HFFc6 (cell line): ENCODE measurements around the gene BRAF. TPM values are rescaled to one million over a fixed set of nuclear protein-coding genes. Genes with fewer than 3 reads are reported as not detected.

ENCODE experiments used
- DNase-seq: peaks from one replicate; pipeline ENCODE4 v3.0.0-alpha.2; 2018
- H3K27ac Mint-ChIP-seq: 2 replicates; pipeline ENCODE4 v1.8.0; 2020; ENCODE audit warnings: mild to moderate bottlenecking, mixed read lengths
- H3K27me3 Mint-ChIP-seq: 2 replicates; pipeline ENCODE4 v1.8.0; 2021; ENCODE audit warnings: mild to moderate bottlenecking, moderate library complexity, mixed read lengths; ENCODE audit not compliant: insufficient read depth
- H3K36me3 Mint-ChIP-seq: 2 replicates; pipeline ENCODE4 v1.8.0; 2021; ENCODE audit warnings: low read depth, mixed read lengths
- H3K4me1 Mint-ChIP-seq: 2 replicates; pipeline ENCODE4 v1.8.0; 2020; ENCODE audit warnings: low read depth, mixed read lengths
- H3K4me3 Mint-ChIP-seq: 2 replicates; pipeline ENCODE4 v1.8.0; 2020; ENCODE audit warnings: mild to moderate bottlenecking, moderate library complexity, mixed read lengths
- H3K9me3 Mint-ChIP-seq: 2 replicates; pipeline ENCODE4 v1.8.0; 2020; ENCODE audit warnings: mild to moderate bottlenecking, mixed read lengths
- CTCF ChIP-seq: fragments of 200-600 bp; sonication (generic); IDR thresholded peaks from 2 replicates; pipeline ENCODE4 v1.5.0; 2021; ENCODE audit warnings: antibody characterized with exemption, mild to moderate bottlenecking
- total RNA-seq, 6 experiments: library from RNA; stranded (reverse); fragmentation: NEBNext Ultra II Directional; extraction: Animal tissue kit (Norgen Biotek cat#: 25700); gene quantifications; 2 replicates in 1 of 6; 3 replicates in 5 of 6; pipeline ENCODE4 v1.2.3, GENCODE V29; 2021

Gene BRAF
- total RNA-seq, 6 experiments from 2014 or later: 20.3 to 24.2 (median 22.8) TPM

DNA sequence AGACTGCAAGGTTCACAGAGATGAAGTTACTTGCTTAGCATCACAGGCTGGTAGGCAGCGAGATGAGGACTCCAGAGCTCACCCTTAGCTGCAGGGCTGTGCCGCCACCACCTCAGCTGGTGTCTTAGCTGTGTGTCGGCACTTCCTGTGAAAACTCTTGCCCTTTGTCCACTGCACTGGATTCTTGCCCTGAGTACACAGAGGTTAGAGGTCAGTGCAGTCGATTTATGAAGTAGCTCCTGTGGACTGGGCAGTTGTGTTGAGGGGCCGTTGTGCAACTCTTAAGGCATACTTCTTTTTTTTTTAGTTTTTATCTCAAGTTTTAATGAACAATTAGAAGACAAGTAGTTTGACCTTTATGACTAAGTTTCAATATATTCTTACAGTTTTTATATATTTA lies 217.6 kb downstream of the BRAF start:
- Mint-ChIP-seq H3K27me3 (no peaks in the 10 kb centered on the region; the same call in 1 of the 2 replicates), H3K9me3 (no peaks in the 10 kb centered on the region), H3K36me3 (peaks cover 29% of the 10 kb centered on the region), H3K4me3 (no peak overlapping the region), H3K4me1 (0 out of 2 replicates have a peak, but pooled peaks cover 4% of the 10 kb centered on the region), H3K27ac (no peak overlapping the region)
- no peak for DNase-seq
- TF ChIP-seq CTCF: no peak

- no peak for DNase-seq
- TF ChIP-seq CTCF: no peak
- Mint-ChIP-seq H3K36me3 (peaks cover 29% of the 10 kb centered on the region), H3K27ac (no peak overlapping the region), H3K9me3 (no peaks in the 10 kb centered on the region), H3K4me1 (peaks cover 12% of the 10 kb centered on the region), H3K4me3 (no peak overlapping the region), H3K27me3 (no peaks in the 10 kb centered on the region; the same call in 1 of the 2 replicates)
Measured at GRCh38 chr7:140704205-140704604, 220.5 kb downstream of the BRAF start.

- Mint-ChIP-seq H3K4me1 (peaks cover 24% of the 10 kb centered on the region), H3K27me3 (no peaks in the 10 kb centered on the region; the same call in 1 of the 2 replicates), H3K27ac (no peak overlapping the region), H3K9me3 (no peaks in the 10 kb centered on the region), H3K36me3 (peaks cover 34% of the 10 kb centered on the region), H3K4me3 (no peak overlapping the region)
- no peak for TF ChIP-seq CTCF
- DNase-seq: no peak
Measured at GRCh38 chr7:140702774-140703173, 222.0 kb downstream of the BRAF start.

DNA sequence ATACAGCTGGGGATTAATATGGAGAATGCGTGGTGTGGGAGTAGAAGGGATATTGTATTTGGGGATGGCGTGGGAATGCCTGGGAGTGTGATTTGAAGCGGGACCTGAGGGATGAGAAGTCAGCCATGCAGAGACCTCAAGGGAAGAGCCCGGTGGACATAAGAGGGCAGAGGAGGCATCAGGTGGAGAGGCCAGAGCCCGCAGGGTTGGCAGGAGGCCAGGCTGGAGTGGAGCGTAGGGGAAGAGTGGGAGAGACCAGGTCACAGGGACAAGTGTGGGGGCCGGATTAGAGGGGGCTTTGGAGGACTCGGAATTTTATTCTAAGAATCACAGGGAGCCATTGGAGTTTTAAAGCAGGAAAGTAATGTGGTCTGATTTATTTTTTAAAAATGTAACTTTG lies 226.3 kb downstream of the BRAF start:
- Mint-ChIP-seq H3K4me1 (peaks cover 39% of the 10 kb centered on the region), H3K36me3 (peaks cover 16% of the 10 kb centered on the region), H3K27ac (peak overlapping the region; percentile 98), H3K27me3 (peaks cover 4% of the 10 kb centered on the region), H3K4me3 (peak overlapping the region; percentile 97), H3K9me3 (no peaks in the 10 kb centered on the region)
- no peak for TF ChIP-seq CTCF
- no peak for DNase-seq

DNA sequence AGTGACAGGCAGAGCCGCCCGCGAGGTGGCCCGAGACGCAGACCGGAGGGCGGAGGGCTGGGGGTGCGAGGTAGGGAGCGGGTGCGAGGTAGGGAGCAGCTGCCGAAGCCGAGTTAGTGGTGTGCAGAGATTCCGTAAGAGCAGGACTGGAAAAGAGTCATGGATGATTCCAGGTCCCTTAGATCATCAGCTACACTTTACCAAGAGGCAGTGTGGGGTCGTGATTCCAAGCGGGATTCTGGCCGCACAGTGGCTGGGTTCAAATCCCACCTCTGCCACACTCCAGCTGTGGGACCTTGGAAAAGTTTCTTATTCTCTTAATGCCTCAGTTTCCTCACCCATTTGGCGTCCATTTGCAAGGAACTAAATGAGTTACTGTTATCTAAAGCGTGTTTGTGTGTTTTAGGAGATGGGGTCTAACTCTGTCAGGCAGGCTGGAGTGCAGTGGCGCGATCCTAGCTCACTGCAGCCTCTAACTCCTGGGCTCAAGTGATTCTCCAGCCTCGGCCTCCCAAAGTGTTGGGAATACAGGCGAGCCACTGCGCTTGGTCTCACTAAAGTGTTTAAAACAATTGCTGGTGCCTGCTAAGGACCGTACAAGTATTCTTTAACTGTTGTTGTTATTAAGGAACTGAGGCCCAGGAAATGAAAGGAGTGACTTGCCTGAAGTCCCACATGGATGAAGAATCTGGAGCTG lies 227.1 kb downstream of the BRAF start:
- Mint-ChIP-seq H3K9me3 (no peaks in the 10 kb centered on the region), H3K36me3 (peaks cover 16% of the 10 kb centered on the region), H3K27ac (peak overlapping the region; percentile 98), H3K4me1 (peaks cover 36% of the 10 kb centered on the region), H3K4me3 (peak overlapping the region; percentile 97), H3K27me3 (peaks cover 4% of the 10 kb centered on the region)
- no peak for TF ChIP-seq CTCF
- no peak for DNase-seq
